EL (cell line): Measurements from ENCODE around the gene ITFG1.
A peak's percentile ranks its signal among the peaks of the same experiment; 100 is the strongest.
"Not testable (repeated sequence)": the region's sequence is repeated elsewhere in the genome, so short reads cannot be mapped to it uniquely, and the experiment has no call there.

Experiments
- DNase-seq: peaks from one replicate; pipeline ENCODE4 v3.0.0-alpha.2; 2016

Gene ITFG1

DNA sequence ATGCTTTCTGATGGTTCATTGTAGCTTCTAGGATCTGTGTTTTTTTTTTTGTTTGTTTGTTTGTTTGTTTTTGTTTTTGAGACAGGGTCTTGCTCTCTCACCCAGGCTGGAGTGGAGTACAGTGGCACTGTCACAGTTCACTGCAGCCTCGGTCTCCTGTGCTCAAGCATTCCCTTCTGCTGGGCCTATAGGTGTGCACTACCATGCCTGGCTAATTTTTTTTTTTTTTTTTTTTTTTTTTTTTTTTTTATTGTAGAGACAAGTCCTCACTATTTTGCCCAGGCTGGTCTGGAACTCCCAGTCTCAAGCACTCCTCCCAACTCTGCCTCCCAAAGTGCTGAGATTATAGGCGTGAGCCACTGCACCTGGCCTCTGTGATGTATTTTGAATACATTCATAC lies 12.1 kb upstream of the ITFG1 start:
- DNase-seq, result not testable (repeated sequence)

GRCh38 chr16:47470810-47471209 lies 9.9 kb upstream of the ITFG1 start:
- no peak for DNase-seq

GRCh38 chr16:47470211-47470610 lies 9.3 kb upstream of the ITFG1 start:
- DNase-seq, result no peak

GRCh38 chr16:47469227-47469626 lies 8.4 kb upstream of the ITFG1 start:
- no peak for DNase-seq

DNA sequence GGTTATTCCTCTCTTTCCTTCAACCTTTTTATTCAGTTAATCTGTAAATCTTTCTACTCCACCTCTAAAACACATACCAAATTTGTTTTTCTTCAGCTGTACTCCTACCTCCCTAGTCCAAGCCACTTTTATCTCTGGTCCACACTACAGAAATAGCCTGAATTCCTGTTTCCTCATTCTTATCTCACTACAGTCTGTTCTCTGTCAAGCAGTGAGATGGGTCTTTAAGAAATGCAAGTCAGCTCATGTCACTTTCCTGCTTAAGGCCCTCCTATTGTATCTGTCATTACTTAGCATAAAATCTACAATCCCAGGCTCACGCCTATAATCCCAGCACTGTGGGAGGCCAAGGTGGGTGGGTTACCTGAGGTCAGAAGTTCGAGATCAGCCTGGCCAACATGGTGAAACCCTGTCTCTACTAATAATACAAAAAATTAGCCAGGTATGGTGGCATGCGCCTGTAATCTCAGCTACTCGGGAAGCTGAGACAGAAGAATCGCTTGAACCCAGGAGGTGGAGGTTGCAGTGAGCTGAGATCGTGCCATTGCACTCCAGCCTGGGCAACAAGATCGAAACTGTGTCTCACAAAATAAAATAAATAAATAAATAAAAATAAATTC lies 7.3 kb upstream of the ITFG1 start:
- not testable (repeated sequence) for DNase-seq

DNA sequence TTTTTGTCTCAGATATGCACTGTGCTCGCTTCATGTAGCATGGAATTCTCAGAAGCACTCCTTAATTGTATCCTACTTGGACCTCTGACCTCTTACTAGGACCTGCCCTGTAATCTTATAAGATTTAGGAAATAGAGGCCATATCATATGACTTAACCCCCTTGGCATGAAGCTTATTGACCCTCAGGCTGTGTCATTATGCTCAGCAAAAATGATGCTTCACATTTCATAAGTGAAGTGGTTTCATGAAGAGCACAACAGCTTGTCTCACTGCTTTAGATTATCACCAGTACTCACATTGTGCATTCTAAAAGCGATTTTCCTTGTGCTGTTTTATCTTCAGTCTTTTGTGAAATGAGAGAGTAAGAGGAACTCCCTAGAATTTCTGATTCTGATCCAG lies 6.6 kb upstream of the ITFG1 start:
- peak; percentile 26 for DNase-seq

DNA sequence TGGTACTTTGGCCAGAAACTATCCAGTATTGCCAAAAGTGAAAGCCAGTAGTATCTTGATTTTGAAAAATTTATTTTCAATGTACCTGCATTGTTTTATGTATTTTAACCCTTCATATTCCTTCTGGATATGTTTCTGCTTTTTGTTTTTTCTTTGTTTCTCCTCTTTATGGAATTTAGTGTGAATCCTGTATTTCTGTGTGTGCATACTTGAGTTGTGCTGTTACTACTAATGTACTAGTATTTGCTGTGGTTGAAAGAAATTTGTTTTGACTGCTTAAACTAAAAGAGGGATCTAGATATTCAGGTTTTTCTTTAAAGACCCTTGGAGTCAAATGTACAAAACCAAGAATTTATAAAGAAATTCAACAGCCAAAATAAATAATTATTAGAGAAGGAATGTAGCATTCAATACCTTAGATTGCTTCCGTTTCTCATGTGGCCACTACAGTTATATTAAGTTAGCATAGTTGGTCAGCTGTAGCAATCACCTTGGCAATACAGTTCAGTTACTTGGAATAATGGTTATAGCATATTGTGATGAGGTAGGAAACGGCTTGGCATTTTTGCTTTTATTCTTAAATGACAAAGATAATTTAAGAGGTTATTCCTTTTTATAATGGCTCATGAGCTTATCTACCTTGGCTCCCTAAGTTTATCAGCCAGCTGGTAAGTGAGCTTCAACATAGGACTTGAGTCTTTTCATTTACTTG lies 5.2 kb upstream of the ITFG1 start:
- DNase-seq, result no peak

GRCh38 chr16:47463771-47464624 lies 3.1 kb upstream of the ITFG1 start:
- no peak for DNase-seq

GRCh38 chr16:47461598-47462266 lies 869 bp upstream of the ITFG1 start:
- peak; percentile 48 for DNase-seq

GRCh38 chr16:47460359-47460710 lies 528 bp downstream of the ITFG1 start:
- peak; percentile 6 for DNase-seq

- DNase-seq, result no peak
Observed at GRCh38 chr16:47459603-47460002, 1.3 kb downstream of the ITFG1 start.

GRCh38 chr16:47458331-47458730 lies 2.5 kb downstream of the ITFG1 start:
- DNase-seq, result no peak

GRCh38 chr16:47449788-47450187 lies 11.1 kb downstream of the ITFG1 start:
- peak; percentile 16 for DNase-seq

- no peak for DNase-seq
Observed at GRCh38 chr16:47448830-47449575, 11.9 kb downstream of the ITFG1 start.

DNA sequence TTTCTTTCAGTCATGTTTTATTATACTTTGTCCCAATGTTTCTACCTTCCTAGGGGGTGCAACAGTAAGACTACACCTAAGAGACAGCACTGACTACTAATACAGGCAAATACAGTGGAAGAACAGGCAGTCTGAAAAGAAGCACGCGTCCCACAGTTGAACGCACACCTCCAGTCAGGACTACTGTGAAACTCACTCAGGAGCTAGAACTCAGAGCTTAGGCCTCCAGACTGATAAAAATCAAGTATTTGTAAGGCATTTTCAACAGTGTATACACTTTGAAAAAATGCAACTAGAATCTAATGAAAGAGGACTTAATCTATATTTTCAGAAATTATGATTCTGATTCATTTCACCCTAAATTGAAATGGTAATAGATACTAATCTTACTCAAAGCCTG lies 14.4 kb downstream of the ITFG1 start:
- no peak for DNase-seq

- DNase-seq, result not testable (repeated sequence)
Observed at GRCh38 chr16:47442884-47443283, 18.0 kb downstream of the ITFG1 start.

GRCh38 chr16:47440066-47440465 lies 20.8 kb downstream of the ITFG1 start:
- not testable (repeated sequence) for DNase-seq

DNA sequence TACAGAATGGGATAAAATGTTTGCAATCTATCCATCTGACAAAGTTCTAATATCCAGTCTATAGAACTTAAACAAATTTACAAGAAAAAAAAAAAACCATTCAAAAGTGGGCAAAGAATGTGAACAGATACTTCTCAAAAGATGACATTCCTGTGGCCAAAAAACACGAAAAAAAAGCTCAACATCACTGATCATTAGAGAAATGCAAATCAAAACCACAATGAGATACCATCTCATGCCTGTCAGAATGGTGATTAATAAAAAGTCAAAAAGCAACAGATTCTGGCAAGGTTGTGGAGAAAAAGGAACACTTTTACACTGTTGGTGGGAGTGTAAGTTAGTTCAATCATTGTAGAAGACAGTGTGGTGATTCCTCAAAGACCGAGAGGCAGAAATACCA lies 26.6 kb downstream of the ITFG1 start:
- peak; percentile 3 for DNase-seq

- DNase-seq, result no peak
Observed at GRCh38 chr16:47431960-47432359, 28.9 kb downstream of the ITFG1 start.

DNA sequence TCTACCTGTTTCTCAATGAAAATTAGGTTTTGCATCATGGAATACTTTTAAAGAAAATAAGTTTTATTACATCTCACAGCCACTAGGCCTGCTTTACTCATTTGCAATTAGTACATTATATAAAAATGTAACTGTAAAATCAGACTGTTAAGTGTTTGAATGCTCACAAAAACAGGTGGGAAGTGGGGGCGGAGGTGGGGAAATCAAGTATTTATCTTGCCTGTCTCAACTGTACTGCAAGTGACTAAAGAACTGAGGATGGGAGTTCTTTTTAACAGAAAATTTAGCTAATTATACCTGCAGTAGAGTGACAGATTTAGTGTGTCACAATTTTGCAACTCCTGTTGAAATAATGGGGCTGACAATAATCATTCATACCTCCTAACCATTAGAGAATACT lies 34.1 kb downstream of the ITFG1 start:
- DNase-seq, result no peak

DNA sequence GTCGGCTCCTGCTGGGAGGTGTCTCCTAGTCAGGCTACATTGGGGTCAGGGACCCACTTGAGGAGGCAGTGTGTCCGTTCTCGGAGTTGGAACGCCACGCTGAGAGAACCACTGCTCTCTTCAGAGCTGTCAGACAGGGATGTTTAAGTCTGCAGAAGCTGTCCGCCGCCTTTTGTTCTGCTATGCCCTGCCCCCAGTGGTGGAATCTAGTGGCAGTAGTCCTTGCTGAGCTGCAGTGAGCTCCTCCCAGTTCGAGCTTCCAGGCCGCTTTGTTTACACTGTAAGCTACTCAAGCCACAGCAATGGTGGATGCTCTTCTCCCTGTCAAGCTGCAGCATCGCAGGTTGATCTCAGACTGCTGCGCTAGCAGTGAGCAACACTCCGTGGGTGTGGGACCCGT lies 36.0 kb downstream of the ITFG1 start:
- DNase-seq, result no peak

GRCh38 chr16:47416869-47417268 lies 44.0 kb downstream of the ITFG1 start:
- DNase-seq, result no peak

- no peak for DNase-seq
Observed at GRCh38 chr16:47413041-47413440, 47.8 kb downstream of the ITFG1 start.
